ENCODE results near the gene PRDM16.

DNA sequence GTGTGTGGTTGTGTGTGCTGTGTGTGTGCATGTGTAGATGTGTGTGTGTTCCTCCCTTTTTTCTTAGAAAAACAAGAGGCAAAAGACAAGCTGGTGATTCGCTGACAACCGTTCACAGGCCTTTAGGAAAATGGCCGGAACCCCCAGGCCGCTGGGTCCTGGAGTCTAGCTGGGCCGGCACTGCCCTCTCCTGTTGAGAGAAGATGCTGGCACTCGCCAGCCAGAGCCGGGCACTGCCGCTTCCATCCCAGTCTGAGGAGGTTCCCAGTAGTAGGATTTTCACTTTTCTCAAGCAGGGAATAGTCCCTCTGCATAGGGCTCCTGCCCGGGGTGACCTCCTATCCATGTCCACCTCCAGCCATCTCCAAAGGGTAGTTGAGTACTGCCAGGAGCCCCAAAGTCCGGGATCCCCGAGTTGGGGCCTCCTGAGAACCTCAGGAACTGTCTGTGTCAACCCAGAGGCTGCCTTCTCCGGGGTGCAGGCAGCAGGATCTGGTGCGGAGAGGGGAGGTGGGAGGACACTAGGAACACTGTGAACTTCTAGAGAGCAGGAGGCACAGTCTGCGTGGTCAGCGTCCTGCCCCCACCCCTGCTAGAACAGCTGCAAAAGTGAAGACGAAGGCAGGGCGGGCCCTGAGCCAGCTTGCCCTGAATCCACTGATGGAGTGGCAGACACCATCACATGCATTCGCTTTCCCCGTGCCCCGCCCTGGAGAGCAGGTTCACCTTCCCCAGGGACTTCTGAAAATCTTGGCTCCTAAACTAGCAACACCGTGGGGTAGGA, 341.3 kb downstream of the PRDM16 start:
- TF ChIP-seq, protein P1, sequence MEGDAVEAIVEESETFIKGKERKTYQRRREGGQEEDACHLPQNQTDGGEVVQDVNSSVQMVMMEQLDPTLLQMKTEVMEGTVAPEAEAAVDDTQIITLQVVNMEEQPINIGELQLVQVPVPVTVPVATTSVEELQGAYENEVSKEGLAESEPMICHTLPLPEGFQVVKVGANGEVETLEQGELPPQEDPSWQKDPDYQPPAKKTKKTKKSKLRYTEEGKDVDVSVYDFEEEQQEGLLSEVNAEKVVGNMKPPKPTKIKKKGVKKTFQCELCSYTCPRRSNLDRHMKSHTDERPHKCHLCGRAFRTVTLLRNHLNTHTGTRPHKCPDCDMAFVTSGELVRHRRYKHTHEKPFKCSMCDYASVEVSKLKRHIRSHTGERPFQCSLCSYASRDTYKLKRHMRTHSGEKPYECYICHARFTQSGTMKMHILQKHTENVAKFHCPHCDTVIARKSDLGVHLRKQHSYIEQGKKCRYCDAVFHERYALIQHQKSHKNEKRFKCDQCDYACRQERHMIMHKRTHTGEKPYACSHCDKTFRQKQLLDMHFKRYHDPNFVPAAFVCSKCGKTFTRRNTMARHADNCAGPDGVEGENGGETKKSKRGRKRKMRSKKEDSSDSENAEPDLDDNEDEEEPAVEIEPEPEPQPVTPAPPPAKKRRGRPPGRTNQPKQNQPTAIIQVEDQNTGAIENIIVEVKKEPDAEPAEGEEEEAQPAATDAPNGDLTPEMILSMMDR (CRISPR knock-in tag; IDR thresholded peaks at IDR 0.05): peak; percentile 91
- TF ChIP-seq SIN3B (IDR thresholded peaks at IDR 0.05; ENCODE audit: low read length): no peak
- no peak for TF ChIP-seq ARID2 (CRISPR knock-in tag; IDR thresholded peaks at IDR 0.05; ENCODE audit: borderline replicate concordance)
- peak; percentile 86 for TF ChIP-seq YY1 (IDR thresholded peaks at IDR 0.05; ENCODE audit: insufficient read depth, insufficient replicate concordance, low read depth, low read length)
- no peak for TF ChIP-seq ZBTB8A (CRISPR knock-in tag; IDR thresholded peaks at IDR 0.05; ENCODE audit: borderline replicate concordance, low read depth)
- TF ChIP-seq ZNF207 (IDR thresholded peaks at IDR 0.05; ENCODE audit: borderline replicate concordance): no peak
- TF ChIP-seq FOXA1 (IDR thresholded peaks at IDR 0.05): no peak
- TF ChIP-seq FOXA1 (CRISPR knock-in tag; IDR thresholded peaks at IDR 0.05): no peak
- no peak for TF ChIP-seq ZNF18 (CRISPR knock-in tag; IDR thresholded peaks at IDR 0.05; ENCODE audit: insufficient replicate concordance)
- TF ChIP-seq, protein P2, sequence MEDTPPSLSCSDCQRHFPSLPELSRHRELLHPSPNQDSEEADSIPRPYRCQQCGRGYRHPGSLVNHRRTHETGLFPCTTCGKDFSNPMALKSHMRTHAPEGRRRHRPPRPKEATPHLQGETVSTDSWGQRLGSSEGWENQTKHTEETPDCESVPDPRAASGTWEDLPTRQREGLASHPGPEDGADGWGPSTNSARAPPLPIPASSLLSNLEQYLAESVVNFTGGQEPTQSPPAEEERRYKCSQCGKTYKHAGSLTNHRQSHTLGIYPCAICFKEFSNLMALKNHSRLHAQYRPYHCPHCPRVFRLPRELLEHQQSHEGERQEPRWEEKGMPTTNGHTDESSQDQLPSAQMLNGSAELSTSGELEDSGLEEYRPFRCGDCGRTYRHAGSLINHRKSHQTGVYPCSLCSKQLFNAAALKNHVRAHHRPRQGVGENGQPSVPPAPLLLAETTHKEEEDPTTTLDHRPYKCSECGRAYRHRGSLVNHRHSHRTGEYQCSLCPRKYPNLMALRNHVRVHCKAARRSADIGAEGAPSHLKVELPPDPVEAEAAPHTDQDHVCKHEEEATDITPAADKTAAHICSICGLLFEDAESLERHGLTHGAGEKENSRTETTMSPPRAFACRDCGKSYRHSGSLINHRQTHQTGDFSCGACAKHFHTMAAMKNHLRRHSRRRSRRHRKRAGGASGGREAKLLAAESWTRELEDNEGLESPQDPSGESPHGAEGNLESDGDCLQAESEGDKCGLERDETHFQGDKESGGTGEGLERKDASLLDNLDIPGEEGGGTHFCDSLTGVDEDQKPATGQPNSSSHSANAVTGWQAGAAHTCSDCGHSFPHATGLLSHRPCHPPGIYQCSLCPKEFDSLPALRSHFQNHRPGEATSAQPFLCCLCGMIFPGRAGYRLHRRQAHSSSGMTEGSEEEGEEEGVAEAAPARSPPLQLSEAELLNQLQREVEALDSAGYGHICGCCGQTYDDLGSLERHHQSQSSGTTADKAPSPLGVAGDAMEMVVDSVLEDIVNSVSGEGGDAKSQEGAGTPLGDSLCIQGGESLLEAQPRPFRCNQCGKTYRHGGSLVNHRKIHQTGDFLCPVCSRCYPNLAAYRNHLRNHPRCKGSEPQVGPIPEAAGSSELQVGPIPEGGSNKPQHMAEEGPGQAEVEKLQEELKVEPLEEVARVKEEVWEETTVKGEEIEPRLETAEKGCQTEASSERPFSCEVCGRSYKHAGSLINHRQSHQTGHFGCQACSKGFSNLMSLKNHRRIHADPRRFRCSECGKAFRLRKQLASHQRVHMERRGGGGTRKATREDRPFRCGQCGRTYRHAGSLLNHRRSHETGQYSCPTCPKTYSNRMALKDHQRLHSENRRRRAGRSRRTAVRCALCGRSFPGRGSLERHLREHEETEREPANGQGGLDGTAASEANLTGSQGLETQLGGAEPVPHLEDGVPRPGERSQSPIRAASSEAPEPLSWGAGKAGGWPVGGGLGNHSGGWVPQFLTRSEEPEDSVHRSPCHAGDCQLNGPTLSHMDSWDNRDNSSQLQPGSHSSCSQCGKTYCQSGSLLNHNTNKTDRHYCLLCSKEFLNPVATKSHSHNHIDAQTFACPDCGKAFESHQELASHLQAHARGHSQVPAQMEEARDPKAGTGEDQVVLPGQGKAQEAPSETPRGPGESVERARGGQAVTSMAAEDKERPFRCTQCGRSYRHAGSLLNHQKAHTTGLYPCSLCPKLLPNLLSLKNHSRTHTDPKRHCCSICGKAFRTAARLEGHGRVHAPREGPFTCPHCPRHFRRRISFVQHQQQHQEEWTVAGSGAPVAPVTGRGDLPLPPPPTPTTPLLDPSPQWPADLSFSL (CRISPR knock-in tag; IDR thresholded peaks at IDR 0.05): no peak
- TF ChIP-seq HMG20B (CRISPR knock-in tag; conservative IDR thresholded peaks at IDR 0.05): no peak
- TF ChIP-seq POLR2A (IDR thresholded peaks at IDR 0.05; ENCODE audit: insufficient read depth in 1 of 2, low read depth in 2 of 2, low read length in 2 of 2): no peak
- TF ChIP-seq ZNF20 (CRISPR knock-in tag; IDR thresholded peaks at IDR 0.05): no peak
- TF ChIP-seq, protein P3, sequence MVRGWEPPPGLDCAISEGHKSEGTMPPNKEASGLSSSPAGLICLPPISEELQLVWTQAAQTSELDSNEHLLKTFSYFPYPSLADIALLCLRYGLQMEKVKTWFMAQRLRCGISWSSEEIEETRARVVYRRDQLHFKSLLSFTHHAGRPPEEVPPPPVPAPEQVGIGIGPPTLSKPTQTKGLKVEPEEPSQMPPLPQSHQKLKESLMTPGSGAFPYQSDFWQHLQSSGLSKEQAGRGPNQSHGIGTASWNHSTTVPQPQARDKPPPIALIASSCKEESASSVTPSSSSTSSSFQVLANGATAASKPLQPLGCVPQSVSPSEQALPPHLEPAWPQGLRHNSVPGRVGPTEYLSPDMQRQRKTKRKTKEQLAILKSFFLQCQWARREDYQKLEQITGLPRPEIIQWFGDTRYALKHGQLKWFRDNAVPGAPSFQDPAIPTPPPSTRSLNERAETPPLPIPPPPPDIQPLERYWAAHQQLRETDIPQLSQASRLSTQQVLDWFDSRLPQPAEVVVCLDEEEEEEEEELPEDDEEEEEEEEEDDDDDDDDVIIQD (CRISPR knock-in tag; IDR thresholded peaks at IDR 0.05; ENCODE audit: low read depth): no peak
- TF ChIP-seq TCF7L2 (IDR thresholded peaks at IDR 0.05; ENCODE audit: low read depth, low read length): no peak
